Type B pancreatic cell (in vitro differentiated cells): Measurements from ENCODE around the gene IARS2. TPM values are rescaled to one million over a fixed set of nuclear protein-coding genes. Genes with fewer than 3 reads are reported as not detected.
"Not testable (repeated sequence)": the region's sequence is repeated elsewhere in the genome, so short reads cannot be mapped to it uniquely, and the experiment has no call there.

Experiments
- DNase-seq: peaks from one replicate; pipeline ENCODE4 v3.0.0; 2021; ENCODE audit warnings: mixed read lengths; ENCODE audit not compliant: unreplicated experiment; ENCODE audit errors: extremely low spot score
- H3K27ac Mint-ChIP-seq: 2 replicates; pipeline ENCODE4 v1.8.0; 2021; ENCODE audit warnings: mild to moderate bottlenecking, mixed read lengths
- H3K27me3 Mint-ChIP-seq: 2 replicates; pipeline ENCODE4 v1.8.0; 2021; ENCODE audit warnings: mixed read lengths
- H3K36me3 Mint-ChIP-seq: 2 replicates; pipeline ENCODE4 v1.8.0; 2021; ENCODE audit warnings: mixed read lengths
- H3K4me1 Mint-ChIP-seq: one replicate; pipeline ENCODE4 v1.8.0; 2021; ENCODE audit warnings: mixed read lengths; ENCODE audit not compliant: unreplicated experiment
- H3K4me3 Mint-ChIP-seq: 2 replicates; pipeline ENCODE4 v1.8.0; 2021; ENCODE audit warnings: mild to moderate bottlenecking, mixed read lengths
- H3K9me3 Mint-ChIP-seq: 2 replicates; pipeline ENCODE4 v1.8.0; 2021; ENCODE audit warnings: mixed read lengths
- CTCF ChIP-seq: fragments of 200-600 bp; sonication (generic); conservative IDR thresholded peaks from 2 replicates; pipeline ENCODE4 v1.5.0; 2021; ENCODE audit warnings: antibody characterized with exemption, mild to moderate bottlenecking
- total RNA-seq: library from RNA; stranded (reverse); gene quantifications from 2 replicates; pipeline ENCODE4 v1.2.1, GENCODE V29; 2021; ENCODE audit warnings: low replicate concordance

Gene IARS2
- total RNA-seq, 1 donor from 2014 or later = 66.3 TPM

- H3K4me1 Mint-ChIP-seq = no peaks in the 10 kb centered on the region
- no peaks in the 10 kb centered on the region for H3K27me3 Mint-ChIP-seq
- H3K9me3 Mint-ChIP-seq = no peaks in the 10 kb centered on the region
- H3K36me3 Mint-ChIP-seq = peaks cover 30% of the 10 kb centered on the region
- no peak for DNase-seq
- no peak overlapping the region for H3K4me3 Mint-ChIP-seq
- no peak overlapping the region for H3K27ac Mint-ChIP-seq
- TF ChIP-seq CTCF = no peak
Measured at GRCh38 chr1:220159041-220159440, 65.1 kb downstream of the IARS2 start.

- H3K9me3 Mint-ChIP-seq = no peaks in the 10 kb centered on the region
- H3K27me3 Mint-ChIP-seq = no peaks in the 10 kb centered on the region
- H3K36me3 Mint-ChIP-seq = peaks cover 27% of the 10 kb centered on the region
- H3K4me1 Mint-ChIP-seq = no peaks in the 10 kb centered on the region
- no peak for DNase-seq
- TF ChIP-seq CTCF = no peak
- no peak overlapping the region for H3K27ac Mint-ChIP-seq
- H3K4me3 Mint-ChIP-seq = no peak overlapping the region
Measured at GRCh38 chr1:220160027-220160426, 66.1 kb downstream of the IARS2 start.

- Mint-ChIP-seq H3K27ac (no peak overlapping the region), H3K9me3 (no peaks in the 10 kb centered on the region), H3K36me3 (peaks cover 14% of the 10 kb centered on the region), H3K4me3 (no peak overlapping the region), H3K4me1 (no peaks in the 10 kb centered on the region), H3K27me3 (no peaks in the 10 kb centered on the region)
- no peak for TF ChIP-seq CTCF
- DNase-seq = no peak
Measured at GRCh38 chr1:220164116-220164515, 70.2 kb downstream of the IARS2 start.

- TF ChIP-seq CTCF = no peak
- Mint-ChIP-seq H3K27me3 (no peaks in the 10 kb centered on the region), H3K27ac (no peak overlapping the region), H3K4me3 (no peak overlapping the region), H3K9me3 (no peaks in the 10 kb centered on the region), H3K36me3 (peaks cover 18% of the 10 kb centered on the region), H3K4me1 (no peaks in the 10 kb centered on the region)
- no peak for DNase-seq
Measured at GRCh38 chr1:220164517-220164916, 70.6 kb downstream of the IARS2 start.

- TF ChIP-seq CTCF = no peak
- no peak overlapping the region for H3K27ac Mint-ChIP-seq
- H3K27me3 Mint-ChIP-seq = no peaks in the 10 kb centered on the region
- DNase-seq = no peak
- H3K4me1 Mint-ChIP-seq = no peaks in the 10 kb centered on the region
- no peaks in the 10 kb centered on the region for H3K9me3 Mint-ChIP-seq
- no peak overlapping the region for H3K4me3 Mint-ChIP-seq
- H3K36me3 Mint-ChIP-seq = peaks cover 23% of the 10 kb centered on the region
Measured at GRCh38 chr1:220166853-220167252, 72.9 kb downstream of the IARS2 start.

- not testable (repeated sequence) for H3K9me3 Mint-ChIP-seq, H3K4me1 Mint-ChIP-seq, H3K27ac Mint-ChIP-seq, DNase-seq, H3K4me3 Mint-ChIP-seq, H3K27me3 Mint-ChIP-seq
- peaks cover 30% of the 10 kb centered on the region for H3K36me3 Mint-ChIP-seq
Measured at GRCh38 chr1:220169887-220170286, 76.0 kb downstream of the IARS2 start.
